Measurements from ENCODE around the gene NCKAP5. TPM values are rescaled to one million over a fixed set of nuclear protein-coding genes. Genes with fewer than 3 reads are reported as not detected.

Gene NCKAP5
- total and polyA plus RNA-seq, 2 experiments from 2014 or later: 0.21 to 0.31 TPM

DNA sequence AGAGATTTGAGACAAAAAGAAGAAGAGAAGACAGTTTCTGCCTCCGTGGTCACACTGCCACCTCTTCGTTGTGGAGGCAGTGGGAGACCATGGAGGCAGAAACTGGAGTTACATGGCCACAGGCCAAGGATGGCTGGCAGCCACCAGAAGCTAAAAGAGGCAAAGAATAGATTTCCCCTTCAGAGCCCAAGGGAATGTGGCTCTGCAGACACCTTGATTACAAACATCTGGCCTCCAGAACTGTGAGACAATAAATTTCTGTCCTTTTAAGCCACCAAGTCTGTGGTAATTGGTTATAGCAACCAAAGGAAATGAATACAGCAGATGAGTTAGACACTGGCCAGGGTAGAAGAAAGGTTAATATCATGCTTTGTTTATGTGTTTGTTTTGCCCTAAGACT is 477.9 kb downstream of the NCKAP5 start:
- TF ChIP-seq CTCF (IDR thresholded peaks at IDR 0.05; ENCODE audit: low read depth, low read length): no peak
- H3K27me3 ChIP-seq: no peaks in the 10 kb centered on the region
- no peak overlapping the region for H3K27ac ChIP-seq
- no peak overlapping the region for H3K4me3 ChIP-seq
- no peaks in the 10 kb centered on the region for H3K36me3 ChIP-seq
- DNase-seq (ENCODE audit: low read depth in 1 of 2, low spot score in 1 of 2): no peak
- no peaks in the 10 kb centered on the region for H3K4me1 ChIP-seq (ENCODE audit: low read depth)
- H3K9me3 ChIP-seq (ENCODE audit: low read depth): no peaks in the 10 kb centered on the region

DNA sequence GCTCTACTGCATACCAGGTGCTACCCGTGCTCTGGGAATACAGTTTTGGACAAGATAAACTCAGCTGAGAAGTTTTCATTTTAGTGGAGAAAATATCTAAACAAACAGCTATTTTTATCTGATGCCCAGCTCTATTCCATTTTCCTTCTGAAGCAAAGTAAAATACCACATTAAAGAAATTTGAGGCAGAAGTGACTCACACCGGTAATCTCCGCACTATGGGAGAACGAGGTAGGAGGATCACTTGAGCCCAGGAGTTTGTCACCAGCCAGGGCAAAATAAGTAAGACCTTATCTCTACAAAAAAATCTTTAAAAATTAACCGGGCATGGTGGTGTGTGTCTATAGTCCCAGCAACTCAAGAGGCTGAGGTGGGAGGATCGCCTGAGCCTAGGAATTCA is 482.1 kb downstream of the NCKAP5 start:
- DNase-seq (ENCODE audit: low read depth in 1 of 2, low spot score in 1 of 2): no peak
- no peaks in the 10 kb centered on the region for H3K27me3 ChIP-seq
- no peaks in the 10 kb centered on the region for H3K4me1 ChIP-seq (ENCODE audit: low read depth)
- H3K27ac ChIP-seq: no peak overlapping the region
- no peak overlapping the region for H3K4me3 ChIP-seq
- no peak for TF ChIP-seq CTCF (IDR thresholded peaks at IDR 0.05; ENCODE audit: low read depth, low read length)
- H3K36me3 ChIP-seq: no peaks in the 10 kb centered on the region
- no peaks in the 10 kb centered on the region for H3K9me3 ChIP-seq (ENCODE audit: low read depth)

DNA sequence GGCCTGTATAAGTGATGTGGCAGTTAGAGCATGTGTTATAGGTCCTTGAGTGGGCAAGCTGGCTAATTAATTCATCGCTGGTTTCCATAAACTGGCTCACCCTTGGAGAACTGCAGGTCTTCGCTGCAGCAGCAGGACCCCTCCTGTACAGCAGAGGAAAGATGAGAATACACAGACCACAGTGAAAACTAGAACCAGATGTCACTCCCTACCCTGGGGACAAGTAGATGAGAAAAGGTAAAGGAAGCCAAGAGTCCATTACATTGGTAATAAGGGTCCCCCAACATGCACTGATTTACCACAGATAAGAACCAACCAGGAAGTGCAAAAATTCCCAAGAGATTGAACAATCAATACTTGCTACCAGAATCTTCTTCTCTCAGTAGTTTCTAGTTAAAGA is 482.6 kb downstream of the NCKAP5 start:
- no peak overlapping the region for H3K4me3 ChIP-seq
- no peak for DNase-seq (ENCODE audit: low read depth in 1 of 2, low spot score in 1 of 2)
- no peaks in the 10 kb centered on the region for H3K9me3 ChIP-seq (ENCODE audit: low read depth)
- H3K27me3 ChIP-seq: no peaks in the 10 kb centered on the region
- no peaks in the 10 kb centered on the region for H3K4me1 ChIP-seq (ENCODE audit: low read depth)
- no peak for TF ChIP-seq CTCF (IDR thresholded peaks at IDR 0.05; ENCODE audit: low read depth, low read length)
- H3K36me3 ChIP-seq: no peaks in the 10 kb centered on the region
- H3K27ac ChIP-seq: no peak overlapping the region

GRCh38 chr2:133082034-133082433 is 486.2 kb downstream of the NCKAP5 start:
- no peak overlapping the region for H3K4me3 ChIP-seq
- DNase-seq (ENCODE audit: low read depth in 1 of 2, low spot score in 1 of 2): no peak
- H3K36me3 ChIP-seq: no peaks in the 10 kb centered on the region
- H3K9me3 ChIP-seq (ENCODE audit: low read depth): no peaks in the 10 kb centered on the region
- no peak for TF ChIP-seq CTCF (IDR thresholded peaks at IDR 0.05; ENCODE audit: low read depth, low read length)
- H3K4me1 ChIP-seq (ENCODE audit: low read depth): no peaks in the 10 kb centered on the region
- H3K27me3 ChIP-seq: no peaks in the 10 kb centered on the region
- H3K27ac ChIP-seq: no peak overlapping the region

- H3K4me3 ChIP-seq: no peak overlapping the region
- no peak overlapping the region for H3K27ac ChIP-seq
- DNase-seq (ENCODE audit: low read depth in 1 of 2, low spot score in 1 of 2): no peak
- no peak for TF ChIP-seq CTCF (IDR thresholded peaks at IDR 0.05; ENCODE audit: low read depth, low read length)
- H3K27me3 ChIP-seq: no peaks in the 10 kb centered on the region
- no peaks in the 10 kb centered on the region for H3K4me1 ChIP-seq (ENCODE audit: low read depth)
- no peaks in the 10 kb centered on the region for H3K36me3 ChIP-seq
- H3K9me3 ChIP-seq (ENCODE audit: low read depth): no peaks in the 10 kb centered on the region
These were observed 487.4 kb downstream of the NCKAP5 start for GRCh38 chr2:133080822-133081221.

Data from cardiac muscle cell (in vitro differentiated cells and primary cell).